Loucy (cell line): ENCODE data around the gene CIC.

ENCODE experiments used
- H2AFZ ChIP-seq: fragments of 200-600 bp; sonication (generic); 2 replicates; pipeline ENCODE4 v1.6.0; 2016; ENCODE audit warnings: antibody characterized with exemption, mild to moderate bottlenecking, low read length, moderate library complexity
- H3F3A ChIP-seq: fragments of 200-600 bp; 2 replicates; pipeline ENCODE4 v1.6.0; 2016; ENCODE audit warnings: antibody characterized with exemption, low read depth, mild to moderate bottlenecking
- H3K27me3 ChIP-seq: fragments of 200-600 bp; sonication (generic); 2 replicates; pipeline ENCODE4 v1.6.1; 2014; ENCODE audit warnings: low read length, mild to moderate bottlenecking; ENCODE audit not compliant: insufficient read depth, poor library complexity, severe bottlenecking
- H3K36me3 ChIP-seq: fragments of 200-600 bp; sonication (generic); 2 replicates; pipeline ENCODE4 v1.6.1; 2016; ENCODE audit warnings: low read length; ENCODE audit not compliant: insufficient read depth
- H3K4me1 ChIP-seq: fragments of 200-600 bp; sonication (generic); 2 replicates; pipeline ENCODE4 v1.5.1; 2014; ENCODE audit warnings: low read length, mild to moderate bottlenecking; ENCODE audit not compliant: insufficient read depth, poor library complexity, severe bottlenecking
- H3K4me2 ChIP-seq: fragments of 200-600 bp; sonication (generic); 2 replicates; pipeline ENCODE4 v1.6.0; 2014; ENCODE audit warnings: antibody characterized with exemption, low read length, low read depth, mild to moderate bottlenecking; ENCODE audit not compliant: poor library complexity, severe bottlenecking
- H3K4me3 ChIP-seq: fragments of 200-600 bp; sonication (generic); 2 replicates; pipeline ENCODE4 v1.5.1; 2014; ENCODE audit warnings: low read length, mild to moderate bottlenecking, mixed read lengths; ENCODE audit not compliant: poor library complexity, severe bottlenecking
- H3K79me2 ChIP-seq: fragments of 200-600 bp; sonication (generic); 2 replicates; pipeline ENCODE4 v1.6.1; 2014; ENCODE audit warnings: low read length; ENCODE audit not compliant: insufficient read depth
- H3K9ac ChIP-seq: fragments of 200-600 bp; sonication (generic); 2 replicates; pipeline ENCODE4 v1.6.0; 2014; ENCODE audit warnings: mild to moderate bottlenecking, low read depth, low read length, moderate library complexity; ENCODE audit not compliant: poor library complexity, severe bottlenecking
- H3K9me2 ChIP-seq: fragments of 200-600 bp; sonication (generic); replicated peaks from 2 replicates; pipeline ENCODE4 v1.6.1; 2016; ENCODE audit warnings: low read depth, low read length, mixed read lengths
- H3K9me3 ChIP-seq: fragments of 200-600 bp; sonication (generic); 2 replicates; pipeline ENCODE4 v1.6.1; 2014; ENCODE audit warnings: mild to moderate bottlenecking, antibody characterized with exemption, low read length, low read depth; ENCODE audit not compliant: insufficient read depth
- H4K20me1 ChIP-seq: fragments of 200-600 bp; sonication (generic); 2 replicates; pipeline ENCODE4 v1.6.0; 2014; ENCODE audit warnings: antibody characterized with exemption, low read length, mild to moderate bottlenecking; ENCODE audit not compliant: insufficient read depth, poor library complexity, severe bottlenecking
- EZH2phosphoT487 ChIP-seq: fragments of 200-600 bp; IDR thresholded peaks from 2 replicates; pipeline ENCODE4 v1.6.1; 2018; ENCODE audit warnings: antibody characterized with exemption, mild to moderate bottlenecking, moderate library complexity, borderline replicate concordance
- TF ChIP-seq, protein P1 (sequence below): fragments of 200-600 bp; sonication (generic); conservative IDR thresholded peaks from 2 replicates; pipeline ENCODE4 v1.5.1; 2014; ENCODE audit warnings: mild to moderate bottlenecking, antibody characterized with exemption, low read length

Gene CIC

DNA sequence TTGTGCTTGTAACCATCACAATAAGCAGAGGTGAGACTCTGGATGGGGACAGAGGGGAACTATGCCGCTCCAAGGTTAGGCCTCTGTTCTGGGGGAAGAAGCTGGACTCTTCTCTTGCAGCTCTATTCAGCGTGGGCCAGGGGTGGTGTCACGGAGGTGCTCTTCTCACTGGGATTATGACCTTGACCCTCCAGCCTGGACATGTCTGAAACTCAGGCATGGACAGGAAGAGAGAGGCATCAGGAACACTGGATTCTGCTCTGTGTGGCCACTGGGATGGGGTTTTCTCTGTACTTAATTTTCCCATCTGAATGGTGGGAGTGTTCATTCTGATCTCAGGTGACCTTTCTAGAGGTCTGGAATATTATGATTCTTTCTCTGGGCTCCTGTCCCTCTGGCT is 64.0 kb downstream of the CIC start:
- Histone ChIP-seq H3K4me2 (no peak overlapping the region), H4K20me1 (peaks cover 5% of the 10 kb centered on the region), H3K79me2 (peaks cover 22% of the 10 kb centered on the region), H3K9me3 (no peaks in the 10 kb centered on the region), H3K9me2 (no peaks in the 10 kb centered on the region), H2AFZ (no peak overlapping the region), H3F3A (no peaks in the 10 kb centered on the region), H3K27me3 (no peaks in the 10 kb centered on the region), H3K4me1 (peaks cover 13% of the 10 kb centered on the region), H3K4me3 (no peak overlapping the region), H3K36me3 (peaks cover 12% of the 10 kb centered on the region; the same call in 1 of the 2 replicates), H3K9ac (no peak overlapping the region)
- TF ChIP-seq, protein P1, sequence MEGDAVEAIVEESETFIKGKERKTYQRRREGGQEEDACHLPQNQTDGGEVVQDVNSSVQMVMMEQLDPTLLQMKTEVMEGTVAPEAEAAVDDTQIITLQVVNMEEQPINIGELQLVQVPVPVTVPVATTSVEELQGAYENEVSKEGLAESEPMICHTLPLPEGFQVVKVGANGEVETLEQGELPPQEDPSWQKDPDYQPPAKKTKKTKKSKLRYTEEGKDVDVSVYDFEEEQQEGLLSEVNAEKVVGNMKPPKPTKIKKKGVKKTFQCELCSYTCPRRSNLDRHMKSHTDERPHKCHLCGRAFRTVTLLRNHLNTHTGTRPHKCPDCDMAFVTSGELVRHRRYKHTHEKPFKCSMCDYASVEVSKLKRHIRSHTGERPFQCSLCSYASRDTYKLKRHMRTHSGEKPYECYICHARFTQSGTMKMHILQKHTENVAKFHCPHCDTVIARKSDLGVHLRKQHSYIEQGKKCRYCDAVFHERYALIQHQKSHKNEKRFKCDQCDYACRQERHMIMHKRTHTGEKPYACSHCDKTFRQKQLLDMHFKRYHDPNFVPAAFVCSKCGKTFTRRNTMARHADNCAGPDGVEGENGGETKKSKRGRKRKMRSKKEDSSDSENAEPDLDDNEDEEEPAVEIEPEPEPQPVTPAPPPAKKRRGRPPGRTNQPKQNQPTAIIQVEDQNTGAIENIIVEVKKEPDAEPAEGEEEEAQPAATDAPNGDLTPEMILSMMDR = no peak
- TF ChIP-seq EZH2phosphoT487 = no peak

DNA sequence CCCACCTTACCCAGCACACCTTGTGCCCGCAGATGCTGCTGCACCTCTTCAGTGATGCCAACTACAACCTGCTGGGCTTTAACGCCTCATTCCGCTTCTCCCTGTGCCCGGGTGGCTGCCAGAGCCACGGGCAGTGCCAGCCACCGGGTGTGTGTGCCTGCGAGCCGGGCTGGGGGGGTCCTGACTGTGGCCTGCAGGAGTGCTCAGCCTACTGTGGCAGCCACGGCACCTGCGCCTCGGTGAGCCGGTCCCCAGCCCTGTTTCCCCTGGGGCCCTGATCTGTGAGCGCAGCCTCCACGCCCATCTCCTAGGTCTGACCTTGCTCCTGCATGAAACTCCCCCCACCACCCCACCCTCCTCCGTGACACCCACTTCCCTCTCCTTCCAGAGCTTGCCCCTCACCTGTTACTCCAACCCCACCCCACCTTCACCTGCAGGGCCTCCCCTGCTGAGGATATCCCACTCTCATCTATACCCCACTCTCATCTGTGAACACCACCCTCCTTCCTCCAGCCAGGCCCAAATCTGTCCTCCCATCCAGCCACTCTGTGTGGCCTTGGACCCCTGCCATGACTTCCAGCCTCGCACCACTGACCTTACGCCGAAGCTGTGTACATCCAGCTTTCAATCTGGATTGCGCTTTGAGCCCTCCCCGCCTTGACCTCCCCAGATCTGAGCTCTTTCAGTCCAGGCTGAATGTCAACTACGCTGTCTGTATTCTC is 65.1 kb downstream of the CIC start:
- Histone ChIP-seq H3K4me1 (peaks cover 3% of the 10 kb centered on the region), H3K9me3 (no peaks in the 10 kb centered on the region), H3K9ac (no peak overlapping the region), H3K4me3 (no peak overlapping the region), H3K4me2 (no peak overlapping the region), H3K36me3 (peaks cover 12% of the 10 kb centered on the region; the same call in 1 of the 2 replicates), H3K9me2 (no peaks in the 10 kb centered on the region), H3K27me3 (no peaks in the 10 kb centered on the region), H3F3A (no peaks in the 10 kb centered on the region), H2AFZ (no peak overlapping the region), H4K20me1 (no peaks in the 10 kb centered on the region), H3K79me2 (peaks cover 13% of the 10 kb centered on the region)
- no peak for TF ChIP-seq EZH2phosphoT487
- TF ChIP-seq, protein P1 = no peak

DNA sequence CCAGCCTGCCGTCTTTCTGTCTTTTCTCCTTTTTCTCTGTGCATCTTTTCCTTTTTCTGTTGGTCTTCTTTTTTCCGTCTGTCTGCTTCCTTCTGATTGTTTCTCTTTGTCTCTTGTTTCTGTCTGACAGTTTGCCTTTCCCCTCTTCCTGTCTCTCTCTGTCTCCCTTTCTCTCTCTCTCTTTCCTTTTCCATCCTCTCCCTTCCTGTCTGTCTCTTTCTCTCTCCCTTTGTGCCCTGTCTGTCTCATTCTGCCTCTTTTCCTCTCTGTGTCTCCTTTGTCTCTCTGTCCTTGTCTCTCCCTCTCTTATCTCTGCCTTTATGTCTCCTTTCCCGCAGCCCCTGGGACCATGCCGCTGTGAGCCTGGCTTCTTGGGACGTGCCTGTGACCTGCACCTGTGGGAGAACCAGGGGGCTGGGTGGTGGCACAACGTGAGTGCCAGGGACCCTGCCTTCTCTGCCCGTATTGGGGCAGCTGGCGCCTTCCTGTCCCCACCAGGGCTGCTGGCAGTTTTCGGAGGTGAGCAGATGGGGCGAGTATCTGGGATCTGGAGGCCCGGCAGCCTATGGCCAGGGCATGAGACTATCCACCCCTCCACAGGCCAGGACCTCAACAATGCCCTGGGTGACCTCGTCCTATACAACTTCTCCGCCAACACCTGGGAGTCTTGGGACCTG is 65.8 kb downstream of the CIC start:
- no peak overlapping the region for H3K9ac ChIP-seq
- no peaks in the 10 kb centered on the region for H3K9me2 ChIP-seq
- H3K4me3 ChIP-seq = no peak overlapping the region
- no peak overlapping the region for H3K4me2 ChIP-seq
- H3F3A ChIP-seq = no peaks in the 10 kb centered on the region
- TF ChIP-seq, protein P1 = no peak
- no peak for TF ChIP-seq EZH2phosphoT487
- peaks cover 13% of the 10 kb centered on the region; the same call in 1 of the 2 replicates for H3K79me2 ChIP-seq
- H3K9me3 ChIP-seq = no peaks in the 10 kb centered on the region
- no peaks in the 10 kb centered on the region for H4K20me1 ChIP-seq
- no peak overlapping the region for H2AFZ ChIP-seq
- no peaks in the 10 kb centered on the region for H3K27me3 ChIP-seq
- H3K36me3 ChIP-seq = peaks cover 12% of the 10 kb centered on the region; the same call in 1 of the 2 replicates
- H3K4me1 ChIP-seq = peaks cover 3% of the 10 kb centered on the region
